ENCODE results near the gene PPID.
A peak's percentile ranks its signal among the peaks of the same experiment; 100 is the strongest.
"Not testable (repeated sequence)": the region's sequence is repeated elsewhere in the genome, so short reads cannot be mapped to it uniquely, and the experiment has no call there.

Gene PPID

GRCh38 chr4:158738866-158739265 is 15.7 kb upstream of the PPID start:
- DNase-seq = no peak

DNA sequence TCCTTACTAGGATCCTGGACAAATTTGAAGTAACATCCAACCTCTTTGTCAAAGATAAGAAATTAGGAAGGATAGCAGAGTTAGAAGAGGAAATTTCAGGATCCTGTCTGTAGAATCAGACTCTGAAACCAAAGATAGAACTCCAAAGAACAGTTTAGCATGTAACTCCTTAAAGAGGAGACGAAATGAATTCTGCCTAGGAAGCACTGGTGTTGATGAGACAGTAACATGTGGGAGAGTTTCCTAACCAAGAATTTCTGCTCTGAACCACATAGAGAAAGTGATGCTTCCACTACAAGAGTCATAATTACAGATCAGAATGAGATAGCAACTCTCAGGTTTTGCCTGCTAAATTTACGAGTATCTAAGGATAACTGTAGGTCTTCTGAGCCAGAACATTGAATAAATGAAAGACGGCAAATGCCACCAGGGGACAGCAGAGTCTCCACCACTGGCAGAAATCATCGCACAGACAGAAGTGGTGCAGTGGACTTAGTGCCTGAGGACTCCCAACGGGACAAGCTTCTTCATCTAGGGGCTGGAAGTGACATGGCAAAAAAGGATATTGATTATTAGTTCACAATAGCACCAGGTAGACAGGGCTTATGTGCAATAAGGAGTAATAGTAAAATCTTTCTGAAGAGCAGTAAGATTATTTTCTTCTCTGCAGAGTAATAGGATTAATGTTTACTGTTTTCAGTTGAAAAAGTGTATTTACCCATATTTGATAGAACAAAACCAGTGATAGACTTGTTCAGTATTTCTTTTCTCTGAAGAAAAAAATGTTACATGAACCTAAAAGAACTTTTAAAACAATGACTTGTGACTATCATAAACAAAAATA is 6.7 kb upstream of the PPID start:
- DNase-seq = peak in 50 of 56 donors; percentile 0 to 80 (median 42)

DNA sequence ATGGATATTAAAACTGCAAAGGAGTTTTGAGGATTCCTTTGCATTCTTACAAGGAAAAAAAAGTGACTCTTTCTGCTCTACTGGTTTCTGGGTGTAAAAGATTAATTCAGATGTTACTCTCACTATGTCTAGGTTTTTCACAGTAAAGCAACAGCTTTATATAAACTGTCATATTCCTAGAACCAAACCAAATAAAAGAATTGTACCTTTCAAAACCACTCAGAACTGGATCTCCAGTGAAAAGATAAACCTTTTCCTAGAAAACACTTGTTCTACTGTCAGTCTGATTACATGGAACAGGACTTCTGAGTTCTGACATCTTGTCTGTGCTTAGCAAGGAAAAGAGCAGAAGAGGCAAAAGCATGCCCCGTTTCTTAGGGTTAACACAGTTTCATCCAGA is 5.0 kb upstream of the PPID start:
- DNase-seq = no peak

GRCh38 chr4:158726633-158727032 is 3.4 kb upstream of the PPID start:
- no peak for DNase-seq

- no peak for DNase-seq
These were observed 1.4 kb upstream of the PPID start for GRCh38 chr4:158724637-158725036.

GRCh38 chr4:158722291-158722916 is 792 bp downstream of the PPID start:
- peak in 32 of 56 donors; percentile 0 to 58 (median 25) for DNase-seq

GRCh38 chr4:158721680-158722079 is 1.5 kb downstream of the PPID start:
- no peak for DNase-seq

DNA sequence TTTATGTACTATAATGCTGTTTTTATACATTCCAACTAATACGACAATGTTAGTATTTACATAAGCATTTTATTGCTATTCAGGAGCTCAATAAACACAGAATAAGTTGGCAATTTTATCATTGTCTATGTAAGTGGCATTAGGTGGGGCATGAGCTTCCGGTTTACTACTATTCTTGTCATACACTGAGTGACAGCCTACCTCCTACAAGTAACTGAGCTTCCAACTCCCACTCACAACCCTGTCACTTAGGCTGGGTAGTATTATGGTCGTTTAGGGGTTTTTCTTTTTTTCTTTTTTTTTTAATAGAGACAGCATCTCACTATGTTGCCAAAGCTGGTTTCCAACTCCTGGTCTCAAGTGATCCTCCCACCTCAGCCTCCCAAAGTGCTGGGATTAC is 7.4 kb downstream of the PPID start:
- peak in 1 of 56 donors; percentile 2 for DNase-seq

GRCh38 chr4:158714937-158715336 is 8.3 kb downstream of the PPID start:
- DNase-seq = no peak

- not testable (repeated sequence) for DNase-seq
These were observed 10.6 kb downstream of the PPID start for GRCh38 chr4:158712622-158713021.

- no peak for DNase-seq
These were observed 12.4 kb downstream of the PPID start for GRCh38 chr4:158710814-158711213.

DNA sequence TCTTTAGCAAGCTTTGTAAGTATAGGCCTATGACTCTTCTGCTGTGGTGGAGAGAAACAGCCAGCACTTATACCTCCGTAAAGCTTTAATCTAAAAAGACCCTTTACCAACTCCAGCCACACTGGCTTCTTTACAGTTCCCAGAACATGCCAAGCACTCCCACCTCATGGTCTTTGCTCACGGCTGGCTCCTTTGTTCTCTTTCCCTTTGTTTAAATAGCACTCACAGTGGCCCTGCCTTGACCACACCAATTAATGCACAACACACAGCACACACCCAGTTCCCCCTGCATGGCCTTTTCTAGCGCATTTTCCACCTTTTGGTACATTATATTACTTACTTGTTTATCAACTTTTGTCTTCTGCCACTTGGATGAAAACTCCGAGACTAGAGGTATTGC is 18.9 kb downstream of the PPID start:
- DNase-seq = no peak

DNA sequence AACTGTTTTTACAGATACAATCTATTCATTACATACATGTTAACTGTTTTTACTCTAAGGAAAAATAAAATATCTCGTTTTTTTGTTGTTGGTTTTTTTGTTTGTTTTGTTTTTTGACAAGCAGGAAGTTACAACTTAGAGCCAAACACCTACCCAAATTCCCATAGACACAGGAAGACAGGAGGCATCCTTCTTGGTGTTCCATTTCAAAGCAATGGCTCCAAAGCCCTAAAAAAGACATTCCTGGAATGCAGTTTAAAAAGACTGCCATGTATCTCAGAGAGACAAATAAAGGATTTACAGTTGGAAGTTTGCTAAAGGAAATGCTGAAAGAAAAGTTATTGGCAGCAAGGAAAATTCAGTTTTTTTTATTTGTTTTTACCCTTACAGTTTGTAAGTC is 34.4 kb downstream of the PPID start:
- DNase-seq = no peak

- DNase-seq = no peak
These were observed 41.1 kb downstream of the PPID start for GRCh38 chr4:158682066-158682465.

DNA sequence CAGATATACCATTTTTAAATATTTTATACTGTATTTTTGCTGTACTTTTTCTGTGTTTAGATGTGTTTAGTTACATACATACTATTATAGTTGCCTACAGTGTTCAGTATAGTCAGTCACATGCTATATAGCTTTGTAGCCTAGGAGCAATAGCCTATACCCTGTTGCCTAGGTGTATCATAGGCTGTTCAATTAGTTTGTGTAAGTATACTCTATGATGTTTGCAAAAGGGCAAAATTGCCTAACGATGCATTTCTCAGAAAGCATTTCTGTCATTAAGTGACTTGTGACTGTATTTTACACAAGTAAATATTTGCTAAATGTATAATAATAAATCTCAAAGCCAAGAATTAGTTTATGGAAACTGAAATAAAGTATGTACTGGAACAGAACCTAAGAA is 41.6 kb downstream of the PPID start:
- DNase-seq = no peak

DNA sequence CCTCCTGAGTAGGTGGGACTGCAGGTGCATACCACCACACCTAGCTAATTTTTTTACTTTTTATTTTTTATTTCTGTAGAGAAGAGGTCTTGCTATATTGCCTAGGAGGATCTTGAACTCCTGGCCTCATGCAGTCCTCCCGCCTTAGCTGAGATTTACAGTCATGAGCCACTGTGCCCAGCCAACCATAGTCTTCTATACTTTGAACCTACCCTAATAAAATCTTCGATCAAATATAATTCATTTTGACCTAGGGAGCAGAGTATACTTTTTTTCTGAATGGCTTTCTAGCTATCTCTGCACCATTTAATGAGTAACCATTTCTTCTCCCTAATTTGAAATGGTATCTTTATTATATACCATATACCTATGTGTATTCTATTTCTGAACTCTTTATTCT is 44.4 kb downstream of the PPID start:
- DNase-seq = no peak

DNA sequence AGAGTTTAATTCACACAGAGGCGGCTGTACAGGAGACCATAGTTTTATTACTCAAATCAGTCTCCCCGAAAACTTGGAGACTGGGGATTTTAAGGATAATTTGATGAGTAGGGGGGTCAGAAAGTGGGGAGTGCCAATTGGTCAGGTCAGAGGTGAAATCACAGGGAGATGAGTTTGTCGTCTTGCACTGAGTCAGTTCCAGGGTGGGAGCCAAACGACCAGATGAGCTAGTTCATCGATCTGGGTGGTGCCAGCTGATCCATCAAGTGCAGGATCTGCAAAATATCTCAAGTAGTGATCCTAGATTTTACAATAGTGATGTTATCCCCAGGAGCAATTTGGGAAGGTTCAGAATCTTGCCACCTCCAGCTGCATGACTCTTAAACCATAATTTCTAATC is 47.1 kb downstream of the PPID start:
- no peak for DNase-seq

DNA sequence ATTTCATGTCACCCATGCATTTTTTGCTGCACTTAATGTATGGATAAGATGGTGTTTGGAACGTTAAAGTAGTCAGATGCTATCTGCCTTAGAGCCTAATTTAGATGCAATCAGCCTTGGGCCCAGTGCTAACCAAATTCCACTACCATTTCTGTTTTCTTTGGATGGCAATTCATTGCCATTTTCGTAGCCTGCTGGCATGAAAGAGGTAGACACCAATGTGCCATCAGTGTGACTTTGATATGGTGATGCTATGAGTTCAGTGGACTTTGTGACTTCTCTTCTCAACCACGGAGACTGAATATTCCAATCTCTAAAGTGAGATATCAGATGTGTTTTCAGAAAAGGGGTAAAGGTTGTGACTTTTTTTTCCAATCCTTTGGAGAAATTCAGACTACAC is 49.6 kb downstream of the PPID start:
- no peak for DNase-seq

- DNase-seq = peak; percentile 94 to 100 (median 99)
These were observed 51.0 kb downstream of the PPID start, which contains the start of gene ETFDH for GRCh38 chr4:158671915-158672806. ETFDH (plus strand) TSS chr4:158672296; CDS start chr4:158672457, 161 bp downstream.

GRCh38 chr4:158671665-158671914 is 51.6 kb downstream of the PPID start, which contains the start of gene C4orf46:
C4orf46 (minus strand) TSS chr4:158671887; CDS start chr4:158671801, 86 bp downstream.
- DNase-seq = no peak

- peak in 49 of 56 donors; percentile 4 to 73 (median 42) for DNase-seq
These were observed 52.1 kb downstream of the PPID start for GRCh38 chr4:158670975-158671664.

All from nucleus accumbens (tissue), 56 donors.